GM20000 (cell line): Measurements from ENCODE around the gene ACADS.
"Not testable (repeated sequence)": the region's sequence is repeated elsewhere in the genome, so short reads cannot be mapped to it uniquely, and the experiment has no call there.

ENCODE experiments used
- DNase-seq: peaks from one replicate; pipeline ENCODE4 v3.0.0; 2012; ENCODE audit warnings: low spot score
- TF ChIP-seq, protein P1 (sequence below): IDR thresholded peaks from 2 replicates; pipeline ENCODE4 v1.5.1; 2012; ENCODE audit warnings: mild to moderate bottlenecking, control low read depth; ENCODE audit errors: extremely low read depth, missing control alignments

ACADS gene

GRCh38 chr12:120720987-120721801 is 4.4 kb upstream of the ACADS start:
- no peak for DNase-seq
- TF ChIP-seq, protein P1, sequence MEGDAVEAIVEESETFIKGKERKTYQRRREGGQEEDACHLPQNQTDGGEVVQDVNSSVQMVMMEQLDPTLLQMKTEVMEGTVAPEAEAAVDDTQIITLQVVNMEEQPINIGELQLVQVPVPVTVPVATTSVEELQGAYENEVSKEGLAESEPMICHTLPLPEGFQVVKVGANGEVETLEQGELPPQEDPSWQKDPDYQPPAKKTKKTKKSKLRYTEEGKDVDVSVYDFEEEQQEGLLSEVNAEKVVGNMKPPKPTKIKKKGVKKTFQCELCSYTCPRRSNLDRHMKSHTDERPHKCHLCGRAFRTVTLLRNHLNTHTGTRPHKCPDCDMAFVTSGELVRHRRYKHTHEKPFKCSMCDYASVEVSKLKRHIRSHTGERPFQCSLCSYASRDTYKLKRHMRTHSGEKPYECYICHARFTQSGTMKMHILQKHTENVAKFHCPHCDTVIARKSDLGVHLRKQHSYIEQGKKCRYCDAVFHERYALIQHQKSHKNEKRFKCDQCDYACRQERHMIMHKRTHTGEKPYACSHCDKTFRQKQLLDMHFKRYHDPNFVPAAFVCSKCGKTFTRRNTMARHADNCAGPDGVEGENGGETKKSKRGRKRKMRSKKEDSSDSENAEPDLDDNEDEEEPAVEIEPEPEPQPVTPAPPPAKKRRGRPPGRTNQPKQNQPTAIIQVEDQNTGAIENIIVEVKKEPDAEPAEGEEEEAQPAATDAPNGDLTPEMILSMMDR: no peak

- no peak for DNase-seq
- TF ChIP-seq, protein P1: no peak
These were observed 3.8 kb upstream of the ACADS start for GRCh38 chr12:120721866-120722265.

DNA sequence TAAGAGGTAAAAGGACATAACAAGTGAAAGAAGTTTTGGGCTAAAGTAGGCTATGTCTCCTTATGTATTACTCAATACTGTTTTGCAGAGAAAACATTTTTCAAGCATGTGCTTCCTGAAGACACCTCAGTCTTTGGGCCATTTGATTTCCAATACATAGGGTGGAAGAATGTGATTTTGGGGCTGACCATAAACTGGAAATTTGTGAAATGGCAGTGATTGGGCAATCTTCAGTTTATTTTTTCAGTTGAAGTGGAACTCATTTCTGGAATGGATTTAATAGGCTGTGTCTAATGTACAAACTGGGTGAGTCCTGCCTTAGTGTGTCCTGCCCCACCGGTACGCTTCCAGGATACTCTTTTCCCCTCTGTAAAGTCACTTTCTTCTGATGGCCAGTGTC is 2.8 kb upstream of the ACADS start:
- DNase-seq: no peak
- TF ChIP-seq, protein P1: no peak

DNA sequence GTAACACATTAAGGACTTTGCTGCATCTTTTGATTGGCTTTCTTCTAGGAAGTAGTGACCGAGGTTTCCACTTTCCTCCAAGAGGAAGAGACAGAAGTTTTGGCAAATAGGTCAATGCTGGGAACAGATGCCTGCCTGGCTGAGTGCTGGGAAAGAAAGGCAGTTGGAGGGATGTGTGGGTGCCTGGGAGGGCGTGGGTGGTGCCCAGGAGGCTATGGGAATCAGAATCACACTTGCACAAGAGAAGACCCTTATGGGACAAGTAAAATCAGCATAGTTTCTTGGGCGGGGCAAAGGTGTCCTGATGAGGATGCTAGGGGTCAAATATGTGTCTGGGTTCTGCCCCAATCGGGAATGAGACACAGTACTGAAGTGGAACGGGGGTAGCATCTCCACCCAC is 906 bp upstream of the ACADS start:
- TF ChIP-seq, protein P1: no peak
- no peak for DNase-seq

DNA sequence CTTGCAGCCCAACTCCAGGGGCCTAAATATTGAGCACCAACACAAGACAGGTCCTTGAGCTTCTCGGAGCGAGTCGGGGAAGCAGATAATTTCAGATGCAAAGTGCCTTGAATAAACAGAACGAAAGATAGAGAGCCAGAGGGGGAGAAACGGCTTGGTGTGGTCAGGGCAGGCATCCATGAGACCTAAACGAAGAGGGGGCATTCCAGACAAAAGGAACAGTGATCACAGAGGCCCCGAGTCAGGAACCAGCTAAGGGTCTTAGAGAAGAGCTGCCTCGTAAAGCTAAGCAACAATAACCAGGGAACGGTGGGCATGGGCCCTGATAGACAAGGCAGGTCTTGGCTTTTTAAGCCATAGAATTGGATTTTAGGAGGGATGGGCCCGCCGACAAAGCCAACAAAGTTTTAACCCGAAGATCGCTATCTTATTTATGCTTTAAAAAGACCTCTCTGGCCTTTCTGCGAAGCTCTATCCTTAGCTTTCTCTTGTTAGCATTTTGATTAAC is 421 bp upstream of the ACADS start:
- TF ChIP-seq, protein P1: no peak
- no peak for DNase-seq

- DNase-seq: no peak
- TF ChIP-seq, protein P1: no peak
These were observed 826 bp downstream of the ACADS start for GRCh38 chr12:120726510-120726793.

DNA sequence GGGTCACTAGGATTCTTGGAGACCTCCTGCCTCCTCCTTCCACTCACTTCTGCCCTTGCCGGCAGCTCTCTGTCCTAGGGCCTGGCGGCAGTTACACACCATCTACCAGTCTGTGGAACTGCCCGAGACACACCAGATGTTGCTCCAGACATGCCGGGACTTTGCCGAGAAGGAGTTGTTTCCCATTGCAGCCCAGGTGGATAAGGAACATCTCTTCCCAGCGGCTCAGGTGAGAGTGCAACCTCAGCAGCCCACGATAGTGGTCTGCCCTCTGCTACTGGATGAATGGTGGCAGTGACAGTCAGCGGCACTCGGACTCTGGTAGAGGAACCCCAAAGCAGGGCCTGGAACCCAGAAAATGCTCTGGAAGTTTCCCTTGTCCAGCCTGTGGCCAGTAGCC is 1.3 kb downstream of the ACADS start:
- DNase-seq: no peak

GRCh38 chr12:120732198-120732597 is 6.6 kb downstream of the ACADS start:
- DNase-seq: not testable (repeated sequence)

More for the DNA sequence above, 1.3 kb downstream of the ACADS start:
- TF ChIP-seq, protein P1: no peak
